CD14-positive monocyte (primary cell): Measurements from ENCODE around the gene C1QTNF5. TPM values are rescaled to one million over a fixed set of nuclear protein-coding genes. Genes with fewer than 3 reads are reported as not detected.

Experiments
- DNase-seq, 3 donors: peaks; one replicate each; pipeline ENCODE4 v3.0.0-alpha.2; 2011 to 2022
- H2AFZ ChIP-seq: 2 replicates; pipeline ENCODE4 v1.6.0; 2012; ENCODE audit warnings: mild to moderate bottlenecking, low read depth, low read length, inconsistent platforms; ENCODE audit not compliant: insufficient read depth, poor library complexity, severe bottlenecking
- H3K27ac ChIP-seq, 2 donors: 1 replicate in 1 of 2; 2 replicates in 1 of 2; pipeline ENCODE4 v1.5.1; 2012 to 2013; ENCODE audit warnings: low read length in 2 of 2, control low read depth in 1 of 2, inconsistent platforms in 1 of 2, low read depth in 1 of 2, mild to moderate bottlenecking in 1 of 2
- H3K27me3 ChIP-seq, 2 donors: one replicate each; pipeline versions ENCODE4 v1.6.0 to v1.6.1; 2011 to 2013; ENCODE audit warnings: low read length in 2 of 2; ENCODE audit not compliant: control insufficient read depth in 2 of 2, insufficient read depth in 2 of 2
- H3K36me3 ChIP-seq, 2 donors: replicated peaks in 1 of 2; 1 replicate in 1 of 2; 2 replicates in 1 of 2; pipeline versions ENCODE4 v1.5.1 to v1.6.1; 2012 to 2013; ENCODE audit warnings: low read length in 2 of 2, control low read depth in 1 of 2, inconsistent platforms in 1 of 2, mild to moderate bottlenecking in 1 of 2; ENCODE audit not compliant: insufficient read depth in 2 of 2, control insufficient read depth in 1 of 2
- H3K4me1 ChIP-seq, 2 donors: 1 replicate in 1 of 2; 2 replicates in 1 of 2; pipeline versions ENCODE4 v1.5.1 to v1.6.1; 2012 to 2013; ENCODE audit warnings: low read length in 2 of 2, control low read depth in 1 of 2, inconsistent platforms in 1 of 2, mild to moderate bottlenecking in 1 of 2, moderate library complexity in 1 of 2; ENCODE audit not compliant: insufficient read depth in 2 of 2, control insufficient read depth in 1 of 2
- H3K4me2 ChIP-seq: replicated peaks from 2 replicates; pipeline ENCODE3; 2012; ENCODE audit warnings: low read length, moderate library complexity, mild to moderate bottlenecking; ENCODE audit not compliant: poor library complexity, severe bottlenecking; ENCODE audit errors: extremely low read depth
- H3K4me3 ChIP-seq, 3 experiments: fragments of 200-600 bp in 1 of 3; sonication (generic) in 1 of 3; replicated peaks in 1 of 3; 1 replicate in 2 of 3; 2 replicates in 1 of 3; pipeline ENCODE4 v1.5.1; 2011 to 2013; ENCODE audit warnings: low read length in 3 of 3, mild to moderate bottlenecking in 3 of 3, control low read depth in 2 of 3, low read depth in 2 of 3, inconsistent platforms in 1 of 3, moderate library complexity in 1 of 3
- H3K79me2 ChIP-seq: 2 replicates; pipeline ENCODE4 v1.6.0; 2012; ENCODE audit warnings: mild to moderate bottlenecking, control low read depth, inconsistent platforms, low read length, moderate library complexity; ENCODE audit not compliant: insufficient read depth
- H3K9ac ChIP-seq: 2 replicates; pipeline ENCODE4 v1.6.0; 2017; ENCODE audit warnings: low read length, mild to moderate bottlenecking; ENCODE audit not compliant: insufficient read depth, poor library complexity, severe bottlenecking
- H3K9me3 ChIP-seq, 2 donors: replicated peaks in 1 of 2; 1 replicate in 1 of 2; 2 replicates in 1 of 2; pipeline versions ENCODE4 v1.5.1 to v1.6.1; 2012 to 2013; ENCODE audit warnings: low read length in 2 of 2, control low read depth in 1 of 2; ENCODE audit not compliant: control insufficient read depth in 1 of 2, insufficient read depth in 1 of 2
- H4K20me1 ChIP-seq: 2 replicates; pipeline ENCODE4 v1.6.0; 2012; ENCODE audit warnings: mild to moderate bottlenecking, low read length, control low read depth, moderate library complexity; ENCODE audit not compliant: insufficient read depth
- H3K27ac Mint-ChIP-seq, 7 donors: one replicate each; pipeline ENCODE4 v1.8.0; 2020; ENCODE audit warnings: mild to moderate bottlenecking in 7 of 7, mixed read lengths in 7 of 7, moderate library complexity in 6 of 7, inconsistent platforms in 2 of 7
- H3K27me3 Mint-ChIP-seq, 3 donors: one replicate each; pipeline ENCODE4 v1.8.0; 2021 to 2022; ENCODE audit warnings: low read depth in 3 of 3, mild to moderate bottlenecking in 3 of 3, mixed read lengths in 3 of 3, moderate library complexity in 3 of 3, inconsistent platforms in 1 of 3
- H3K36me3 Mint-ChIP-seq, 2 donors: one replicate each; pipeline ENCODE4 v1.8.0; 2020; ENCODE audit warnings: mixed read lengths in 2 of 2, inconsistent platforms in 1 of 2, mild to moderate bottlenecking in 1 of 2
- H3K4me1 Mint-ChIP-seq: one replicate; pipeline ENCODE4 v1.8.0; 2020; ENCODE audit warnings: mild to moderate bottlenecking, mixed read lengths
- H3K4me3 Mint-ChIP-seq, 2 donors: one replicate each; pipeline ENCODE4 v1.8.0; 2020; ENCODE audit warnings: mild to moderate bottlenecking in 2 of 2, mixed read lengths in 2 of 2, moderate library complexity in 1 of 2
- H3K9me3 Mint-ChIP-seq, 7 donors: one replicate each; pipeline ENCODE4 v1.8.0; 2020 to 2022; ENCODE audit warnings: mixed read lengths in 7 of 7, mild to moderate bottlenecking in 6 of 7, moderate library complexity in 6 of 7, inconsistent platforms in 2 of 7
- CTCF ChIP-seq: fragments of 200-600 bp; IDR thresholded peaks from one replicate; pipeline ENCODE4 v1.8.0; 2022; ENCODE audit warnings: antibody characterized with exemption, mild to moderate bottlenecking
- WGBS: methylation state at CpG from one replicate; pipeline ENCODE4 v1.1.5; 2013; ENCODE audit warnings: missing lambda C conversion rate; ENCODE audit not compliant: insufficient coverage; 5-methylcytosine and 5-hydroxymethylcytosine counted together
- intact Hi-C, 2 donors: fragments of 100-400 bp; cut with micrococcal nuclease; formaldehyde crosslinking; loops; one replicate each; pipeline versions ENCODE4 v1.15.0 to v1.15.1; 2023
- polyA plus RNA-seq, 3 donors: library from polyadenylated mRNA; depleted of rRNA in 1 of 3; unstranded in 2 of 3; stranded (reverse) in 1 of 3; fragments of 300-500 nt in 2 of 3; fragments of >200 nt in 1 of 3; fragmentation: Illumina TruSeq in 2 of 3; gene quantifications; 1 replicate in 2 of 3; 2 replicates in 1 of 3; pipeline ENCODE4 v1.2.3, GENCODE V29; 2012 to 2021
- small RNA-seq: library from RNA; depleted of rRNA; stranded (forward); fragments of <200 nt; gene quantifications from one replicate; pipeline ENCODE3, GENCODE V24; 2012; ENCODE audit warnings: low read depth; ENCODE audit not compliant: insufficient read length

C1QTNF5 gene
- polyA plus RNA-seq, 3 donors = not detected

GRCh38 chr11:119290894-119291497 is 49.7 kb downstream of the C1QTNF5 start:
- Histone ChIP-seq H4K20me1 (peaks cover 95% of the 10 kb centered on the region), H3K9ac (no peak overlapping the region), H3K4me2 (no peak overlapping the region), H3K4me3 (no peak overlapping the region), H3K9me3 (peaks cover 9 to 16% of the 10 kb centered on the region in 2 donors), H3K27ac (no peak overlapping the region), H3K27me3 (no peaks in the 10 kb centered on the region), H3K4me1 (no peaks in the 10 kb centered on the region), H3K79me2 (peaks cover 32% of the 10 kb centered on the region), H2AFZ (no peak overlapping the region), H3K36me3 (peaks cover 80 to 99% of the 10 kb centered on the region in 2 donors)
- H3K9me3 Mint-ChIP-seq = peaks cover 0 to 11% (median 7%) of the 10 kb centered on the region in 7 donors
- peaks cover 70 to 97% of the 10 kb centered on the region in 2 donors for H3K36me3 Mint-ChIP-seq
- no peak overlapping the region for H3K27ac Mint-ChIP-seq
- intact Hi-C loops = no loop called here
- no peaks in the 10 kb centered on the region for H3K4me1 Mint-ChIP-seq
- no peak for TF ChIP-seq CTCF
- DNase-seq = no peak
- WGBS = 94% methylated on average over 6 of the region's 10 CpGs
- no peak overlapping the region for H3K4me3 Mint-ChIP-seq
- H3K27me3 Mint-ChIP-seq = no peaks in the 10 kb centered on the region

Small RNA genes within 50 kb of the gene (small RNA-seq; reads per million reads assigned to genes)
- gene RF01225 = not detected
- not detected for gene RNU6-262P

Other genes with a start within 250 kb of the C1QTNF5 start
- 10 to 100 TPM; 37.0 to 54.2 (median 39.7) TPM for gene DPAGT1, start 239.0 kb downstream of the C1QTNF5 start, polyA plus RNA-seq
- gene C2CD2L, start 233.5 kb downstream of the C1QTNF5 start, polyA plus RNA-seq = 10 to 100 TPM in 1 of 3 donors, 1 to 10 TPM in 2; 3.8 to 60.2 (median 6.4) TPM
- 10 to 100 TPM in 1 of 3 donors, 1 to 10 TPM in 2; 8.0 to 43.0 (median 8.6) TPM for gene HINFP, start 219.3 kb downstream of the C1QTNF5 start, polyA plus RNA-seq
- gene ABCG4, start 191.8 kb downstream of the C1QTNF5 start, polyA plus RNA-seq = under 1 TPM in 1 of 3 donors, not detected in 2; 0.04 TPM
- gene NLRX1, start 172.2 kb downstream of the C1QTNF5 start, polyA plus RNA-seq = 10 to 100 TPM; 13.7 to 15.5 (median 14.2) TPM
- gene NHERF4, start 155.4 kb downstream of the C1QTNF5 start, polyA plus RNA-seq = under 1 TPM in 2 of 3 donors, not detected in 1; 0.09 to 0.47 TPM
- 10 to 100 TPM in 2 of 3 donors, 1 to 10 TPM in 1; 7.6 to 24.0 (median 23.1) TPM for gene CBL, start 134.5 kb downstream of the C1QTNF5 start, polyA plus RNA-seq
- not detected for gene MCAM, start 23.8 kb downstream of the C1QTNF5 start, polyA plus RNA-seq
- gene RNF26, start 6.4 kb downstream of the C1QTNF5 start, polyA plus RNA-seq = 10 to 100 TPM in 2 of 3 donors, 1 to 10 TPM in 1; 6.8 to 27.6 (median 20.5) TPM
- gene MFRP, start 5.8 kb upstream of the C1QTNF5 start, polyA plus RNA-seq = not detected
- gene USP2, start 40.8 kb upstream of the C1QTNF5 start, polyA plus RNA-seq = under 1 TPM in 1 of 3 donors, not detected in 2; 0.36 TPM
- not detected for gene THY1, start 82.3 kb upstream of the C1QTNF5 start, polyA plus RNA-seq